GM12865 (cell line): Measurements from ENCODE around the gene ANO9.

Experiments used
- DNase-seq: peaks from one replicate; pipeline ENCODE4 v3.0.0; 2010; ENCODE audit warnings: low read depth
- H3K4me3 ChIP-seq: 2 replicates; pipeline ENCODE4 v1.5.1; 2011; ENCODE audit warnings: mild to moderate bottlenecking, low read depth, low read length, control low read depth
- TF ChIP-seq, protein P1 (sequence below): IDR thresholded peaks from 2 replicates; pipeline ENCODE4 v1.5.1; 2011; ENCODE audit warnings: low read length, control low read depth, low read depth, inconsistent platforms; ENCODE audit not compliant: insufficient read depth; ENCODE audit errors: missing control alignments

Gene ANO9

DNA sequence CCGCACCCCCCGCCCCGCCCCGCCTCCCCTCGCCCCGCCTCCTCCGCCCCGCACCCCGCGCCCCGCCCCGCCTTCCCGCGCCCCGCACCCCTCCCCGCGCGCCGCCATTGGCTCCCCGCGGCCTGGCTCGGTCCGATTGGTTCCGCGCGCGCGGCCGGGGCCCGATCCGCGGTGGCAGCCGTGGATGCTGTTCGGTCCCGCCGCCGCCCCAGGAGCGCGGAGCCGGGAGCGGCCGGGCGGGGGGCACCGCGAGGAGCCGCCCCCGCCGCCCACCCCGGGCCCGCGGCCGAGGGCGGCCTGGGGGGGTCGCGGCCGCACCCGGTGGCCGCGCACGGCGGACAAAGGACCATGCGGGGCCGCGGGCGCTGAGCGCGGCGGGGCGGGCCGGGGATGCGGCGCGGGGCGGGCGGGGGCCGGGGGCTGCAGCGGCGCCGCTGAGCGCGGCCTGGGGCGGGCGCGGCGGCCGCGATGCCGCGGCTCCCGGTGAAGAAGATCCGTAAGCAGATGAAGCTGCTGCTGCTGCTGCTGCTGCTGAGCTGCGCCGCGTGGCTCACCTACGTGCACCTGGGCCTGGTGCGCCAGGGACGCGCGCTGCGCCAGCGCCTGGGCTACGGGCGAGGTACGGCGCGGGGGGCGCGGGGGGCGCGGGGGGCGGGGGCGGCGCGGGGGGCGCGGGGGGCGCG is 72.3 kb downstream of the ANO9 start, which contains the start of gene B4GALNT4:
TSS of gene B4GALNT4 (plus strand) at position 164 of the 683 bp plus-strand sequence. CDS start at position 469, 305 bp downstream.
- no peak for DNase-seq
- H3K4me3 ChIP-seq, result no peak within 1 kb of the TSS
- TF ChIP-seq, protein P1, sequence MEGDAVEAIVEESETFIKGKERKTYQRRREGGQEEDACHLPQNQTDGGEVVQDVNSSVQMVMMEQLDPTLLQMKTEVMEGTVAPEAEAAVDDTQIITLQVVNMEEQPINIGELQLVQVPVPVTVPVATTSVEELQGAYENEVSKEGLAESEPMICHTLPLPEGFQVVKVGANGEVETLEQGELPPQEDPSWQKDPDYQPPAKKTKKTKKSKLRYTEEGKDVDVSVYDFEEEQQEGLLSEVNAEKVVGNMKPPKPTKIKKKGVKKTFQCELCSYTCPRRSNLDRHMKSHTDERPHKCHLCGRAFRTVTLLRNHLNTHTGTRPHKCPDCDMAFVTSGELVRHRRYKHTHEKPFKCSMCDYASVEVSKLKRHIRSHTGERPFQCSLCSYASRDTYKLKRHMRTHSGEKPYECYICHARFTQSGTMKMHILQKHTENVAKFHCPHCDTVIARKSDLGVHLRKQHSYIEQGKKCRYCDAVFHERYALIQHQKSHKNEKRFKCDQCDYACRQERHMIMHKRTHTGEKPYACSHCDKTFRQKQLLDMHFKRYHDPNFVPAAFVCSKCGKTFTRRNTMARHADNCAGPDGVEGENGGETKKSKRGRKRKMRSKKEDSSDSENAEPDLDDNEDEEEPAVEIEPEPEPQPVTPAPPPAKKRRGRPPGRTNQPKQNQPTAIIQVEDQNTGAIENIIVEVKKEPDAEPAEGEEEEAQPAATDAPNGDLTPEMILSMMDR, result no peak

GRCh38 chr11:368414-369335 is 73.1 kb downstream of the ANO9 start:
- H3K4me3 ChIP-seq, result no peak overlapping the region
- DNase-seq, result no peak
- TF ChIP-seq, protein P1, result no peak

GRCh38 chr11:367956-368413 is 73.8 kb downstream of the ANO9 start:
- TF ChIP-seq, protein P1, result no peak
- no peak for DNase-seq
- H3K4me3 ChIP-seq, result no peak overlapping the region
